HEK293 (cell line): Measurements from ENCODE around the gene C19orf33.

Experiments
- GLIS1 ChIP-seq: fragments of 450-650 bp; formaldehyde crosslinking; IDR thresholded peaks from 2 replicates; pipeline ENCODE4 v1.5.1; 2016; ENCODE audit warnings: missing biosample characterization, missing genetic modification characterization
- SETDB1 ChIP-seq: IDR thresholded peaks from one replicate; pipeline ENCODE4 v1.6.1; 2017; ENCODE audit warnings: mild to moderate bottlenecking, low read length, moderate library complexity, mixed read lengths; ENCODE audit not compliant: insufficient read length
- ZFP3 ChIP-seq: fragments of 450-650 bp; formaldehyde crosslinking; IDR thresholded peaks from 2 replicates; pipeline ENCODE4 v1.5.1; 2016; ENCODE audit warnings: low read depth, missing biosample characterization, missing genetic modification characterization
- ZFP41 ChIP-seq: fragments of 450-650 bp; formaldehyde crosslinking; IDR thresholded peaks from 2 replicates; pipeline ENCODE4 v1.5.1; 2016; ENCODE audit warnings: missing biosample characterization, missing genetic modification characterization, borderline replicate concordance
- ZNF140 ChIP-seq: fragments of 450-650 bp; formaldehyde crosslinking; IDR thresholded peaks from 2 replicates; pipeline ENCODE4 v1.5.1; 2016; ENCODE audit warnings: missing biosample characterization, missing genetic modification characterization
- ZNF335 ChIP-seq: fragments of 450-650 bp; formaldehyde crosslinking; conservative IDR thresholded peaks from 2 replicates; pipeline ENCODE4 v1.5.1; 2016; ENCODE audit warnings: missing biosample characterization, missing genetic modification characterization
- ZNF354C ChIP-seq: fragments of 450-650 bp; formaldehyde crosslinking; IDR thresholded peaks from 2 replicates; pipeline ENCODE4 v1.5.1; 2016; ENCODE audit warnings: missing biosample characterization, missing genetic modification characterization, low read depth, borderline replicate concordance
- ZNF48 ChIP-seq: fragments of 450-650 bp; formaldehyde crosslinking; IDR thresholded peaks from 2 replicates; pipeline ENCODE4 v1.5.1; 2016; ENCODE audit warnings: missing biosample characterization, missing genetic modification characterization
- ZNF768 ChIP-seq: fragments of 450-650 bp; formaldehyde crosslinking; IDR thresholded peaks from 2 replicates; pipeline ENCODE4 v1.5.1; 2018; ENCODE audit warnings: missing biosample characterization, mild to moderate bottlenecking, missing genetic modification characterization
- ZNF791 ChIP-seq: fragments of 450-650 bp; formaldehyde crosslinking; IDR thresholded peaks from 2 replicates; pipeline ENCODE4 v1.5.1; 2016; ENCODE audit warnings: missing biosample characterization, missing genetic modification characterization
- ZNF843 ChIP-seq: fragments of 450-650 bp; formaldehyde crosslinking; IDR thresholded peaks from 2 replicates; pipeline ENCODE4 v1.5.1; 2016; ENCODE audit warnings: missing biosample characterization, missing genetic modification characterization
- TF ChIP-seq, protein P1 (sequence below): fragments of 450-650 bp; formaldehyde crosslinking; IDR thresholded peaks from 2 replicates; pipeline ENCODE4 v1.5.1; 2016; ENCODE audit warnings: missing biosample characterization, missing genetic modification characterization, borderline replicate concordance
- TF ChIP-seq, protein P2 (sequence below): fragments of 450-650 bp; formaldehyde crosslinking; IDR thresholded peaks from 2 replicates; pipeline ENCODE4 v1.5.1; 2016; ENCODE audit warnings: missing biosample characterization, missing genetic modification characterization
- TF ChIP-seq, protein P3 (sequence below): fragments of 450-650 bp; formaldehyde crosslinking; IDR thresholded peaks from 2 replicates; pipeline ENCODE4 v1.5.1; 2016; ENCODE audit warnings: missing biosample characterization, missing genetic modification characterization
- TF ChIP-seq, protein P4 (sequence below): fragments of 450-650 bp; formaldehyde crosslinking; IDR thresholded peaks from 2 replicates; pipeline ENCODE4 v1.5.1; 2016; ENCODE audit warnings: missing biosample characterization, missing genetic modification characterization
- TF ChIP-seq, protein P5 (sequence below): fragments of 450-650 bp; formaldehyde crosslinking; IDR thresholded peaks from 2 replicates; pipeline ENCODE4 v1.5.1; 2017; ENCODE audit warnings: missing biosample characterization, missing genetic modification characterization
- TF ChIP-seq, protein P6 (sequence below): fragments of 450-650 bp; formaldehyde crosslinking; IDR thresholded peaks from 2 replicates; pipeline ENCODE4 v1.5.1; 2017; ENCODE audit warnings: missing biosample characterization, missing genetic modification characterization
- TF ChIP-seq, protein P7 (sequence below): fragments of 450-650 bp; formaldehyde crosslinking; IDR thresholded peaks from 2 replicates; pipeline ENCODE4 v1.5.1; 2016; ENCODE audit warnings: missing biosample characterization, missing genetic modification characterization
- TF ChIP-seq, protein P8 (sequence below): fragments of 450-650 bp; formaldehyde crosslinking; IDR thresholded peaks from 2 replicates; pipeline ENCODE4 v1.5.1; 2016; ENCODE audit warnings: missing biosample characterization, missing genetic modification characterization

C19orf33 gene

DNA sequence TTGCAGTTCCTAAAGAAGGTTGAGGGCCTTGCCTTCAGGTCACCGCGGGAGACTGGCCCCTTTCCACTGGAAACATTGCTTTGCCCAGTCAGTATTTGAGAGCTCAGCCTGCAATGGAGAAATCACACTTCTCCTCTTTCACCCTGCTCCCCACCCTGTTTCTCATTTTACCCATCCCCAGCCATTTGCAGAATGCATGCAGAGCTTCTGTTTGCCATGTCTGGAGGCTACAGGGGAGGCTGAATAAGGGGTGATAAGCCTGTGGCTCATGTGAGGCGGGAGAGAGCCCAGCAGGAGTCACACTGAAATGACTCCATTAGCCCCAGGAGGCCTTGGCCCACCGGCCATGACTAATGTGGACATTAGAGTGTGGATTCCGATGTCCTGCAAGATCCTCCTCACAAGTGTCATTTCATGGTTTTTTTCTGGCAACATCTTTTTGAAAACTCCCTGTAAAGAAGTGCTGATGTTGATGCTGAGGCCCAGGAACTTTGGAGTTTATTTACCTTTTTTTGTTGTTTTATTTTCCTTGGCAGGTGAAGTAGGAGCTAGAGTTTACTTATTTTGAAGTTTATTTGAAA lies 33.4 kb upstream of the C19orf33 start (continued):
- TF ChIP-seq, protein P1, sequence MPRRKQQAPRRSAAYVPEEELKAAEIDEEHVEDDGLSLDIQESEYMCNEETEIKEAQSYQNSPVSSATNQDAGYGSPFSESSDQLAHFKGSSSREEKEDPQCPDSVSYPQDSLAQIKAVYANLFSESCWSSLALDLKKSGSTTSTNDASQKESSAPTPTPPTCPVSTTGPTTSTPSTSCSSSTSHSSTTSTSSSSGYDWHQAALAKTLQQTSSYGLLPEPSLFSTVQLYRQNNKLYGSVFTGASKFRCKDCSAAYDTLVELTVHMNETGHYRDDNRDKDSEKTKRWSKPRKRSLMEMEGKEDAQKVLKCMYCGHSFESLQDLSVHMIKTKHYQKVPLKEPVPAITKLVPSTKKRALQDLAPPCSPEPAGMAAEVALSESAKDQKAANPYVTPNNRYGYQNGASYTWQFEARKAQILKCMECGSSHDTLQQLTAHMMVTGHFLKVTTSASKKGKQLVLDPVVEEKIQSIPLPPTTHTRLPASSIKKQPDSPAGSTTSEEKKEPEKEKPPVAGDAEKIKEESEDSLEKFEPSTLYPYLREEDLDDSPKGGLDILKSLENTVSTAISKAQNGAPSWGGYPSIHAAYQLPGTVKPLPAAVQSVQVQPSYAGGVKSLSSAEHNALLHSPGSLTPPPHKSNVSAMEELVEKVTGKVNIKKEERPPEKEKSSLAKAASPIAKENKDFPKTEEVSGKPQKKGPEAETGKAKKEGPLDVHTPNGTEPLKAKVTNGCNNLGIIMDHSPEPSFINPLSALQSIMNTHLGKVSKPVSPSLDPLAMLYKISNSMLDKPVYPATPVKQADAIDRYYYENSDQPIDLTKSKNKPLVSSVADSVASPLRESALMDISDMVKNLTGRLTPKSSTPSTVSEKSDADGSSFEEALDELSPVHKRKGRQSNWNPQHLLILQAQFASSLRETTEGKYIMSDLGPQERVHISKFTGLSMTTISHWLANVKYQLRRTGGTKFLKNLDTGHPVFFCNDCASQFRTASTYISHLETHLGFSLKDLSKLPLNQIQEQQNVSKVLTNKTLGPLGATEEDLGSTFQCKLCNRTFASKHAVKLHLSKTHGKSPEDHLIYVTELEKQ, result no peak; the same call in none of the 2 replicates
- TF ChIP-seq, protein P2, sequence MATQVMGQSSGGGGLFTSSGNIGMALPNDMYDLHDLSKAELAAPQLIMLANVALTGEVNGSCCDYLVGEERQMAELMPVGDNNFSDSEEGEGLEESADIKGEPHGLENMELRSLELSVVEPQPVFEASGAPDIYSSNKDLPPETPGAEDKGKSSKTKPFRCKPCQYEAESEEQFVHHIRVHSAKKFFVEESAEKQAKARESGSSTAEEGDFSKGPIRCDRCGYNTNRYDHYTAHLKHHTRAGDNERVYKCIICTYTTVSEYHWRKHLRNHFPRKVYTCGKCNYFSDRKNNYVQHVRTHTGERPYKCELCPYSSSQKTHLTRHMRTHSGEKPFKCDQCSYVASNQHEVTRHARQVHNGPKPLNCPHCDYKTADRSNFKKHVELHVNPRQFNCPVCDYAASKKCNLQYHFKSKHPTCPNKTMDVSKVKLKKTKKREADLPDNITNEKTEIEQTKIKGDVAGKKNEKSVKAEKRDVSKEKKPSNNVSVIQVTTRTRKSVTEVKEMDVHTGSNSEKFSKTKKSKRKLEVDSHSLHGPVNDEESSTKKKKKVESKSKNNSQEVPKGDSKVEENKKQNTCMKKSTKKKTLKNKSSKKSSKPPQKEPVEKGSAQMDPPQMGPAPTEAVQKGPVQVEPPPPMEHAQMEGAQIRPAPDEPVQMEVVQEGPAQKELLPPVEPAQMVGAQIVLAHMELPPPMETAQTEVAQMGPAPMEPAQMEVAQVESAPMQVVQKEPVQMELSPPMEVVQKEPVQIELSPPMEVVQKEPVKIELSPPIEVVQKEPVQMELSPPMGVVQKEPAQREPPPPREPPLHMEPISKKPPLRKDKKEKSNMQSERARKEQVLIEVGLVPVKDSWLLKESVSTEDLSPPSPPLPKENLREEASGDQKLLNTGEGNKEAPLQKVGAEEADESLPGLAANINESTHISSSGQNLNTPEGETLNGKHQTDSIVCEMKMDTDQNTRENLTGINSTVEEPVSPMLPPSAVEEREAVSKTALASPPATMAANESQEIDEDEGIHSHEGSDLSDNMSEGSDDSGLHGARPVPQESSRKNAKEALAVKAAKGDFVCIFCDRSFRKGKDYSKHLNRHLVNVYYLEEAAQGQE (tag by site-specific recombination), result no peak
- TF ChIP-seq ZNF140 (tag by site-specific recombination) (no peak), ZNF335 (tag by site-specific recombination) (no peak), ZFP41 (tag by site-specific recombination) (no peak), ZNF791 (no peak), GLIS1 (peak; percentile 99), SETDB1 (no peak), ZNF768 (tag by site-specific recombination) (no peak), ZNF843 (tag by site-specific recombination) (peak; percentile 50; the same call in 1 of the 2 replicates), ZNF48 (tag by site-specific recombination) (no peak), ZNF354C (tag by site-specific recombination) (no peak), ZFP3 (tag by site-specific recombination) (0 out of 2 replicates have a peak, but pooled peaks have one; percentile 51)
- TF ChIP-seq, protein P3, sequence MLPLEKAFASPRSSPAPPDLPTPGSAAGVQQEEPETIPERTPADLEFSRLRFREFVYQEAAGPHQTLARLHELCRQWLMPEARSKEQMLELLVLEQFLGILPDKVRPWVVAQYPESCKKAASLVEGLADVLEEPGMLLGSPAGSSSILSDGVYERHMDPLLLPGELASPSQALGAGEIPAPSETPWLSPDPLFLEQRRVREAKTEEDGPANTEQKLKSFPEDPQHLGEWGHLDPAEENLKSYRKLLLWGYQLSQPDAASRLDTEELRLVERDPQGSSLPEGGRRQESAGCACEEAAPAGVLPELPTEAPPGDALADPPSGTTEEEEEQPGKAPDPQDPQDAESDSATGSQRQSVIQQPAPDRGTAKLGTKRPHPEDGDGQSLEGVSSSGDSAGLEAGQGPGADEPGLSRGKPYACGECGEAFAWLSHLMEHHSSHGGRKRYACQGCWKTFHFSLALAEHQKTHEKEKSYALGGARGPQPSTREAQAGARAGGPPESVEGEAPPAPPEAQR (tag by site-specific recombination), result no peak
- TF ChIP-seq, protein P4, sequence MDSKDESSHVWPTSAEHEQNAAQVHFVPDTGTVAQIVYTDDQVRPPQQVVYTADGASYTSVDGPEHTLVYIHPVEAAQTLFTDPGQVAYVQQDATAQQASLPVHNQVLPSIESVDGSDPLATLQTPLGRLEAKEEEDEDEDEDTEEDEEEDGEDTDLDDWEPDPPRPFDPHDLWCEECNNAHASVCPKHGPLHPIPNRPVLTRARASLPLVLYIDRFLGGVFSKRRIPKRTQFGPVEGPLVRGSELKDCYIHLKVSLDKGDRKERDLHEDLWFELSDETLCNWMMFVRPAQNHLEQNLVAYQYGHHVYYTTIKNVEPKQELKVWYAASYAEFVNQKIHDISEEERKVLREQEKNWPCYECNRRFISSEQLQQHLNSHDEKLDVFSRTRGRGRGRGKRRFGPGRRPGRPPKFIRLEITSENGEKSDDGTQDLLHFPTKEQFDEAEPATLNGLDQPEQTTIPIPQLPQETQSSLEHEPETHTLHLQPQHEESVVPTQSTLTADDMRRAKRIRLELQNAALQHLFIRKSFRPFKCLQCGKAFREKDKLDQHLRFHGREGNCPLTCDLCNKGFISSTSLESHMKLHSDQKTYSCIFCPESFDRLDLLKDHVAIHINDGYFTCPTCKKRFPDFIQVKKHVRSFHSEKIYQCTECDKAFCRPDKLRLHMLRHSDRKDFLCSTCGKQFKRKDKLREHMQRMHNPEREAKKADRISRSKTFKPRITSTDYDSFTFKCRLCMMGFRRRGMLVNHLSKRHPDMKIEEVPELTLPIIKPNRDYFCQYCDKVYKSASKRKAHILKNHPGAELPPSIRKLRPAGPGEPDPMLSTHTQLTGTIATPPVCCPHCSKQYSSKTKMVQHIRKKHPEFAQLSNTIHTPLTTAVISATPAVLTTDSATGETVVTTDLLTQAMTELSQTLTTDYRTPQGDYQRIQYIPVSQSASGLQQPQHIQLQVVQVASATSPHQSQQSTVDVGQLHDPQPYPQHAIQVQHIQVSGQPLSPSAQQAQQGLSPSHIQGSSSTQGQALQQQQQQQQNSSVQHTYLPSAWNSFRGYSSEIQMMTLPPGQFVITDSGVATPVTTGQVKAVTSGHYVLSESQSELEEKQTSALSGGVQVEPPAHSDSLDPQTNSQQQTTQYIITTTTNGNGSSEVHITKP, result peak; percentile 90
- TF ChIP-seq, protein P5, sequence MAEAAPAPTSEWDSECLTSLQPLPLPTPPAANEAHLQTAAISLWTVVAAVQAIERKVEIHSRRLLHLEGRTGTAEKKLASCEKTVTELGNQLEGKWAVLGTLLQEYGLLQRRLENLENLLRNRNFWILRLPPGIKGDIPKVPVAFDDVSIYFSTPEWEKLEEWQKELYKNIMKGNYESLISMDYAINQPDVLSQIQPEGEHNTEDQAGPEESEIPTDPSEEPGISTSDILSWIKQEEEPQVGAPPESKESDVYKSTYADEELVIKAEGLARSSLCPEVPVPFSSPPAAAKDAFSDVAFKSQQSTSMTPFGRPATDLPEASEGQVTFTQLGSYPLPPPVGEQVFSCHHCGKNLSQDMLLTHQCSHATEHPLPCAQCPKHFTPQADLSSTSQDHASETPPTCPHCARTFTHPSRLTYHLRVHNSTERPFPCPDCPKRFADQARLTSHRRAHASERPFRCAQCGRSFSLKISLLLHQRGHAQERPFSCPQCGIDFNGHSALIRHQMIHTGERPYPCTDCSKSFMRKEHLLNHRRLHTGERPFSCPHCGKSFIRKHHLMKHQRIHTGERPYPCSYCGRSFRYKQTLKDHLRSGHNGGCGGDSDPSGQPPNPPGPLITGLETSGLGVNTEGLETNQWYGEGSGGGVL (tag by site-specific recombination), result no peak; the same call in 1 of the 2 replicates
- TF ChIP-seq, protein P6, sequence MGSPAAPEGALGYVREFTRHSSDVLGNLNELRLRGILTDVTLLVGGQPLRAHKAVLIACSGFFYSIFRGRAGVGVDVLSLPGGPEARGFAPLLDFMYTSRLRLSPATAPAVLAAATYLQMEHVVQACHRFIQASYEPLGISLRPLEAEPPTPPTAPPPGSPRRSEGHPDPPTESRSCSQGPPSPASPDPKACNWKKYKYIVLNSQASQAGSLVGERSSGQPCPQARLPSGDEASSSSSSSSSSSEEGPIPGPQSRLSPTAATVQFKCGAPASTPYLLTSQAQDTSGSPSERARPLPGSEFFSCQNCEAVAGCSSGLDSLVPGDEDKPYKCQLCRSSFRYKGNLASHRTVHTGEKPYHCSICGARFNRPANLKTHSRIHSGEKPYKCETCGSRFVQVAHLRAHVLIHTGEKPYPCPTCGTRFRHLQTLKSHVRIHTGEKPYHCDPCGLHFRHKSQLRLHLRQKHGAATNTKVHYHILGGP (tag by site-specific recombination), result peak; percentile 78
- TF ChIP-seq, protein P7, sequence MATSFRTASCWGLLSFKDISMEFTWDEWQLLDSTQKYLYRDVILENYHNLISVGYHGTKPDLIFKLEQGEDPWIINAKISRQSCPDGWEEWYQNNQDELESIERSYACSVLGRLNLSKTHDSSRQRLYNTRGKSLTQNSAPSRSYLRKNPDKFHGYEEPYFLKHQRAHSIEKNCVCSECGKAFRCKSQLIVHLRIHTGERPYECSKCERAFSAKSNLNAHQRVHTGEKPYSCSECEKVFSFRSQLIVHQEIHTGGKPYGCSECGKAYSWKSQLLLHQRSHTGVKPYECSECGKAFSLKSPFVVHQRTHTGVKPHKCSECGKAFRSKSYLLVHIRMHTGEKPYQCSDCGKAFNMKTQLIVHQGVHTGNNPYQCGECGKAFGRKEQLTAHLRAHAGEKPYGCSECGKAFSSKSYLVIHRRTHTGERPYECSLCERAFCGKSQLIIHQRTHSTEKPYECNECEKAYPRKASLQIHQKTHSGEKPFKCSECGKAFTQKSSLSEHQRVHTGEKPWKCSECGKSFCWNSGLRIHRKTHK, result no peak
- TF ChIP-seq, protein P8, sequence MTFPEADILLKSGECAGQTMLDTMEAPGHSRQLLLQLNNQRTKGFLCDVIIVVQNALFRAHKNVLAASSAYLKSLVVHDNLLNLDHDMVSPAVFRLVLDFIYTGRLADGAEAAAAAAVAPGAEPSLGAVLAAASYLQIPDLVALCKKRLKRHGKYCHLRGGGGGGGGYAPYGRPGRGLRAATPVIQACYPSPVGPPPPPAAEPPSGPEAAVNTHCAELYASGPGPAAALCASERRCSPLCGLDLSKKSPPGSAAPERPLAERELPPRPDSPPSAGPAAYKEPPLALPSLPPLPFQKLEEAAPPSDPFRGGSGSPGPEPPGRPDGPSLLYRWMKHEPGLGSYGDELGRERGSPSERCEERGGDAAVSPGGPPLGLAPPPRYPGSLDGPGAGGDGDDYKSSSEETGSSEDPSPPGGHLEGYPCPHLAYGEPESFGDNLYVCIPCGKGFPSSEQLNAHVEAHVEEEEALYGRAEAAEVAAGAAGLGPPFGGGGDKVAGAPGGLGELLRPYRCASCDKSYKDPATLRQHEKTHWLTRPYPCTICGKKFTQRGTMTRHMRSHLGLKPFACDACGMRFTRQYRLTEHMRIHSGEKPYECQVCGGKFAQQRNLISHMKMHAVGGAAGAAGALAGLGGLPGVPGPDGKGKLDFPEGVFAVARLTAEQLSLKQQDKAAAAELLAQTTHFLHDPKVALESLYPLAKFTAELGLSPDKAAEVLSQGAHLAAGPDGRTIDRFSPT (tag by site-specific recombination), result peak; percentile 73
